NK-92 (cell line): ENCODE data around the gene ZNF761.

Source experiments
- DNase-seq: peaks from one replicate; lab custom pipeline; 2025; ENCODE audit not compliant: unreplicated experiment; lab: John Stamatoyannopoulos, UW

ZNF761 gene

GRCh38 chr19:53506728-53507127 is 74.9 kb downstream of the ZNF761 start:
- no peak for DNase-seq
